ENCODE data around the gene NFATC2IP.
"Not testable (repeated sequence)": the region's sequence is repeated elsewhere in the genome, so short reads cannot be mapped to it uniquely, and the experiment has no call there.

Gene NFATC2IP

GRCh38 chr16:28915181-28915580 is 35.6 kb upstream of the NFATC2IP start:
- H3K4me3 ChIP-seq (ENCODE audit: low read length) = no peak overlapping the region
- H3K9ac ChIP-seq (ENCODE audit: low read length) = no peak overlapping the region
- H3K27me3 ChIP-seq (ENCODE audit: control insufficient read depth, insufficient read depth, low read length) = no peaks in the 10 kb centered on the region
- no peaks in the 10 kb centered on the region for H3K4me1 ChIP-seq (ENCODE audit: control insufficient read depth, insufficient read depth, low read length)
- no peak overlapping the region for H3K27ac ChIP-seq (ENCODE audit: low read depth, low read length)
- H3K36me3 ChIP-seq (ENCODE audit: control insufficient read depth, insufficient read depth, low read length) = peaks cover 16% of the 10 kb centered on the region

- Histone ChIP-seq H3K4me1 (ENCODE audit: control insufficient read depth, insufficient read depth, low read length) (no peaks in the 10 kb centered on the region), H3K9ac (ENCODE audit: low read length) (no peak overlapping the region), H3K36me3 (ENCODE audit: control insufficient read depth, insufficient read depth, low read length) (peaks cover 19% of the 10 kb centered on the region), H3K27ac (ENCODE audit: low read depth, low read length) (no peak overlapping the region), H3K4me3 (ENCODE audit: low read length) (no peak overlapping the region), H3K27me3 (ENCODE audit: control insufficient read depth, insufficient read depth, low read length) (no peaks in the 10 kb centered on the region)
These were observed 33.6 kb upstream of the NFATC2IP start for GRCh38 chr16:28917095-28917494.

DNA sequence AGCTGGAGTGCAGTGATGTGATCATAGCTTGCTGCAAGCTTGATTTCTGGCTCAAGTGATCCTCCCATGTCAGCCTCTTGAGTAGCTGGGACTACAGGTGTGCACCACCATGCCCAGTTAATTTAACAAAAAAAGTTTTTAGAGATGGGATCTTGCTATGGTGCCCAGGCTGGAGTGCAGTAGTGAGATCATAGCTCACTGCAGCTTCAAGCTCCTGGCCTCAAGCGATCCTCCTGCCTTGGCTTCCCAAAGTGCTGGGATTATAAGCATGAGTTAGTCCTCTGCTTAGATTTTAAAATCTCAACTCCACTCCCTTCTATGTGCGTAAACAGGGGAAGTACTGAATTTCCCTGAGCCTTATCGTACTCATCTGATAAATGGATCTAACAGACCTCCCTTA is 32.0 kb upstream of the NFATC2IP start:
- H3K9ac ChIP-seq (ENCODE audit: low read length) = no peak overlapping the region
- H3K27me3 ChIP-seq (ENCODE audit: control insufficient read depth, insufficient read depth, low read length) = no peaks in the 10 kb centered on the region
- H3K36me3 ChIP-seq (ENCODE audit: control insufficient read depth, insufficient read depth, low read length) = peaks cover 19% of the 10 kb centered on the region
- H3K4me1 ChIP-seq (ENCODE audit: control insufficient read depth, insufficient read depth, low read length) = no peaks in the 10 kb centered on the region
- no peak overlapping the region for H3K27ac ChIP-seq (ENCODE audit: low read depth, low read length)
- no peak overlapping the region for H3K4me3 ChIP-seq (ENCODE audit: low read length)

- H3K4me1 ChIP-seq (ENCODE audit: control insufficient read depth, insufficient read depth, low read length) = no peaks in the 10 kb centered on the region
- no peak overlapping the region for H3K9ac ChIP-seq (ENCODE audit: low read length)
- no peak overlapping the region for H3K4me3 ChIP-seq (ENCODE audit: low read length)
- H3K27ac ChIP-seq (ENCODE audit: low read depth, low read length) = no peak overlapping the region
- peaks cover 12% of the 10 kb centered on the region for H3K36me3 ChIP-seq (ENCODE audit: control insufficient read depth, insufficient read depth, low read length)
- no peaks in the 10 kb centered on the region for H3K27me3 ChIP-seq (ENCODE audit: control insufficient read depth, insufficient read depth, low read length)
These were observed 27.5 kb upstream of the NFATC2IP start for GRCh38 chr16:28923231-28923587.

- Histone ChIP-seq H3K9ac (ENCODE audit: low read length) (no peak overlapping the region), H3K4me3 (ENCODE audit: low read length) (peak overlapping the region; percentile 81), H3K36me3 (ENCODE audit: control insufficient read depth, insufficient read depth, low read length) (peaks cover 11% of the 10 kb centered on the region), H3K4me1 (ENCODE audit: control insufficient read depth, insufficient read depth, low read length) (no peaks in the 10 kb centered on the region), H3K27ac (ENCODE audit: low read depth, low read length) (peak overlapping the region; percentile 6), H3K27me3 (ENCODE audit: control insufficient read depth, insufficient read depth, low read length) (no peaks in the 10 kb centered on the region)
These were observed 26.9 kb upstream of the NFATC2IP start for GRCh38 chr16:28923652-28924398.

- H3K27me3 ChIP-seq (ENCODE audit: control insufficient read depth, insufficient read depth, low read length) = no peaks in the 10 kb centered on the region
- no peaks in the 10 kb centered on the region for H3K4me1 ChIP-seq (ENCODE audit: control insufficient read depth, insufficient read depth, low read length)
- H3K27ac ChIP-seq (ENCODE audit: low read depth, low read length) = peak overlapping the region; percentile 95
- H3K36me3 ChIP-seq (ENCODE audit: control insufficient read depth, insufficient read depth, low read length) = peaks cover 7% of the 10 kb centered on the region
- H3K9ac ChIP-seq (ENCODE audit: low read length) = no peak overlapping the region
- peak overlapping the region; percentile 81 for H3K4me3 ChIP-seq (ENCODE audit: low read length)
These were observed 26.4 kb upstream of the NFATC2IP start for GRCh38 chr16:28924399-28924761.

- Histone ChIP-seq H3K27me3 (ENCODE audit: control insufficient read depth, insufficient read depth, low read length) (no peaks in the 10 kb centered on the region), H3K27ac (ENCODE audit: low read depth, low read length) (peak within 1 kb of the TSS; percentile 95), H3K4me3 (ENCODE audit: low read length) (peak within 1 kb of the TSS; percentile 81), H3K36me3 (ENCODE audit: control insufficient read depth, insufficient read depth, low read length) (peaks cover 3% of the 10 kb centered on the region), H3K9ac (ENCODE audit: low read length) (peak within 1 kb of the TSS; percentile 92), H3K4me1 (ENCODE audit: control insufficient read depth, insufficient read depth, low read length) (no peaks in the 10 kb centered on the region)
These were observed 25.9 kb upstream of the NFATC2IP start, which contains the start of gene RABEP2 for GRCh38 chr16:28924762-28925385. Gene RABEP2, minus strand, starts transcription at chr16:28925238. Its CDS starts 75 bp downstream, at chr16:28925163.

DNA sequence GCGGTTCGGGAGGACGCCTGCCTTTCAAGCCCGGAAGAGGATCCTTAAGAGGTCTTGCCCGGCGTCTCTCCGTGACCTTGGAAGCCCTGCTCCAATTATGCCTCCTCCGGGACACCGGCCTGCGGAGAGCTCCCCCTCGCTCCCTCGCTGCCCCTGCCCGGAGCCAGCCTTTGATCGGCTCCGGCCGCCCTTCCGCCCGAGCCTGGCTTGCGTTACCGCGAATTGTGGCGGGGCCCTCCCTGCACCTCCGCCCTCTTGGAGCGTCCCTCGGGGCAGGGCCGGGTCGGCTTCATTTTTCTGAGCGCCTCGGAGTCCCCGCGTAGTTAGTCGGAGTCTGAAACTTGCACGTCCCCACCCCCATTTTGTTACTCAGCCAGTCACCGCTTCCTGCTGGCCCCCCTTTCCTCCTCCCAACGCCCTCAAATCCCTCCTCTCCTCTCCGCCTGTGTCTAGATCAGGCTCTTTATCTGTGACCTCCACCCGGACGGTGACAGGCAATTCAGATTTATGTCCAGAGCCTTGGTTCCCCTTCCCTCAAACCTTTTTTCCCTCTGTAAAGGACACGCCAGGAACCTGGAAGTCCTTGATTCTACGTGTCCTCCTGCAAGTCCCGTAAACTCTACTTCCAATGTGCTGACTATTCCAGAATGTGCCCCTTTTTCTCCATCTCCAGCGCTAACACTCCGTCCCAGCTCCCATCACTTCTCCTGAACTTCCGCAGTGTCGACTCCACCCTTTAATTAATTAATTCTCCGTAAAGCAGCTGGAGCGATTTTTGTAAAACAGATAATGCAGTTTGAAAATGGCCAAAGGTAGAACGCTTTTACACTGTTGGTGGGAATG is 25.1 kb upstream of the NFATC2IP start:
- H3K27me3 ChIP-seq (ENCODE audit: control insufficient read depth, insufficient read depth, low read length) = no peaks in the 10 kb centered on the region

DNA sequence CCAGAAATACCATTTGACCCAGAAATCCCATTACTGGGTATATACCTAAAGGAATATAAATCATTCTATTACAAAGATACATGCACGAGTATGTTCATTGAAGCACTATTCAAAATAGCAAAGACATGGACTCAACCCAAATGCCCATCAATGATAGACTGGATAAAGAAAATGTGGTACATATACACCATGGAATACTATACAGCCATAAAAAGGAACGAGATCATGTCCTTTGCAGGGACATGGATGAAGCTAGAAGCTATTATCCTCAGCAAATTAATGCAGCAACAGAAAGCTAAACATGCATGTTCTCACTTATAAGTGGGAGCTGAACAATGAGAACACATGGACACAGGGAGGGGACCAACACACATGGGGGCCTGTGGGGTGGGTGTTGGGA is 24.5 kb upstream of the NFATC2IP start:
- H3K27me3 ChIP-seq (ENCODE audit: control insufficient read depth, insufficient read depth, low read length); H3K4me3 ChIP-seq (ENCODE audit: low read length); H3K9ac ChIP-seq (ENCODE audit: low read length); H3K4me1 ChIP-seq (ENCODE audit: control insufficient read depth, insufficient read depth, low read length); H3K36me3 ChIP-seq (ENCODE audit: control insufficient read depth, insufficient read depth, low read length); H3K27ac ChIP-seq (ENCODE audit: low read depth, low read length): not testable (repeated sequence)

More for the DNA sequence above, 25.1 kb upstream of the NFATC2IP start:
- Histone ChIP-seq H3K36me3 (ENCODE audit: control insufficient read depth, insufficient read depth, low read length) (peaks cover 3% of the 10 kb centered on the region), H3K4me1 (ENCODE audit: control insufficient read depth, insufficient read depth, low read length) (no peaks in the 10 kb centered on the region), H3K9ac (ENCODE audit: low read length) (peak overlapping the region; percentile 92), H3K27ac (ENCODE audit: low read depth, low read length) (peak overlapping the region; percentile 95), H3K4me3 (ENCODE audit: low read length) (peak overlapping the region; percentile 81)

DNA sequence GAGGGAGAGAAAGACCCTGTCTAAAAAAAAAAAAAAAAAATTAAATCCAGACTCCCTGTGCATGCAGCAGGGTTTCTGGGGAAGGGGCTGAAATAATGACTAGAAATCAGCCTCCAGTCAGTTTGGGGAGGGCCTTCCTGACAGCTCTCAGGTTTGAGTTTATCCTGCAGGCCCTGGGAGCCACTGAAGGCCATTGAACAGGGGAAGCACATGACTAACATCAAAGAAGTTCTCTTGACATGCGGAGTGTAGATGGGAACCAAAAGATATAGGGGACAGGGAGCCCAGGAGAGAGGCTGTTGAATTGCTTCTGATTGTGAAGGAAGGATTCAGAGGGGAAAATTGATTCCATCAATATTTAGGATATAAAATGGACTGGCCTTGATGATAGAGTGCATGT is 22.9 kb upstream of the NFATC2IP start:
- Histone ChIP-seq H3K27ac (ENCODE audit: low read depth, low read length) (no peak overlapping the region), H3K9ac (ENCODE audit: low read length) (no peak overlapping the region), H3K4me1 (ENCODE audit: control insufficient read depth, insufficient read depth, low read length) (no peaks in the 10 kb centered on the region), H3K4me3 (ENCODE audit: low read length) (no peak overlapping the region), H3K36me3 (ENCODE audit: control insufficient read depth, insufficient read depth, low read length) (no peaks in the 10 kb centered on the region), H3K27me3 (ENCODE audit: control insufficient read depth, insufficient read depth, low read length) (no peaks in the 10 kb centered on the region)

DNA sequence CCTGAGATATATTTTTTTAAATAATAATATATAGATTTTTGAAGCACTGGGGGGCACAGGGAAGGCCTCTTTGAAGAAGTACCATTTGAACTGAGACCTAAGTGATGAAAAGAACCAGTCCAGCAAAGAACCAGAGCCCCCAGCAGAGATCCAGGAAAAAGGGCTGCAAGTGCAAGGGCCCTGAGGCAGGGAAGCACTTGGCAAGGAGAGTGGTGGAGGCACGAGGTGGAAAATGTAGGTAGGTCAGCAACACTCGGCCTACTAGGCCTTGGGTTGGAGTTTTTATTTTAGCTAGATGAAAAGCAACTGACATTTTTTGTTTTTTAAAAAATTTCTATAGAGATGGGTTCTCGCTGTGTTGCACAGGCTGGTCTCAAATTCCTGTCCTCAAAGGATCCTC is 20.5 kb upstream of the NFATC2IP start:
- Histone ChIP-seq H3K27me3 (ENCODE audit: control insufficient read depth, insufficient read depth, low read length) (no peaks in the 10 kb centered on the region), H3K36me3 (ENCODE audit: control insufficient read depth, insufficient read depth, low read length) (no peaks in the 10 kb centered on the region), H3K9ac (ENCODE audit: low read length) (no peak overlapping the region), H3K4me1 (ENCODE audit: control insufficient read depth, insufficient read depth, low read length) (no peaks in the 10 kb centered on the region), H3K4me3 (ENCODE audit: low read length) (no peak overlapping the region), H3K27ac (ENCODE audit: low read depth, low read length) (no peak overlapping the region)

DNA sequence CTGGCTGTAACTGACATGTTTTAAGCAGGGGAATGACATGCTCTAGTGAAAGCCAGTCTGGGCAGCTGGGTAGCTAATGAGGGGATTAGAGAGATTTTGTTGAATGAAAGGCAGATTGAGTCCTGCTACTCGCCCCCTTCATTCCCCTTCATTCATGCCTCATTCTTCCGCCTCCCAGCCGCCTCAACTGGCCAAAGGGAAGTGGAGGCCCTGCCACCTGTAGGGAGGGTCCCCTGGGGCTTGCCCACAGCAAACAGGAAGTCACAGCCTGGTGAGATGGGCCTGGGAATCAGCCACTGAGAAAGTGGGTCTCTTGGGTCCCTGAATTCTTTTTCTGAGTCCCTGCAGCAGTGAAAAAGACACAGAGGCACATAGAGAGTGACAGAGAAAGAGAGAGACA is 20.1 kb upstream of the NFATC2IP start:
- no peak overlapping the region for H3K4me3 ChIP-seq (ENCODE audit: low read length)
- H3K27me3 ChIP-seq (ENCODE audit: control insufficient read depth, insufficient read depth, low read length) = no peaks in the 10 kb centered on the region
- H3K27ac ChIP-seq (ENCODE audit: low read depth, low read length) = no peak overlapping the region
- no peak overlapping the region for H3K9ac ChIP-seq (ENCODE audit: low read length)
- H3K36me3 ChIP-seq (ENCODE audit: control insufficient read depth, insufficient read depth, low read length) = no peaks in the 10 kb centered on the region
- H3K4me1 ChIP-seq (ENCODE audit: control insufficient read depth, insufficient read depth, low read length) = no peaks in the 10 kb centered on the region

All from rectal smooth muscle tissue (tissue), 1 donor.